ENCODE measurements around the gene CEP104.

Gene CEP104

GRCh38 chr1:3856923-3857790 lies at the start of gene CEP104, which contains the start of gene DFFB:
CEP104 (minus strand) TSS chr1:3857211; CDS start chr1:3852407, 4,804 bp downstream.
DFFB (plus strand) TSS chr1:3857476; CDS start chr1:3857604, 128 bp downstream.
- in situ Hi-C loops (cut with HindIII; ENCODE audit: low sequenced_read_pairs), result no loop called here

- in situ Hi-C loops (cut with HindIII; ENCODE audit: low sequenced_read_pairs), result no loop called here
Measured at GRCh38 chr1:3906672-3907020, 49.6 kb upstream of the CEP104 start.

- in situ Hi-C loops (cut with HindIII; ENCODE audit: low sequenced_read_pairs), result no loop called here
Measured at GRCh38 chr1:3905953-3906671, 49.1 kb upstream of the CEP104 start.

- in situ Hi-C loops (cut with HindIII; ENCODE audit: low sequenced_read_pairs), result no loop called here
Measured at GRCh38 chr1:3905266-3905952, 48.4 kb upstream of the CEP104 start.

- in situ Hi-C loops (cut with HindIII; ENCODE audit: low sequenced_read_pairs), result no loop called here
Measured at GRCh38 chr1:3904843-3905185, 47.8 kb upstream of the CEP104 start.

GRCh38 chr1:3904006-3904842 lies 47.2 kb upstream of the CEP104 start:
- in situ Hi-C loops (cut with HindIII; ENCODE audit: low sequenced_read_pairs), result no loop called here

- in situ Hi-C loops (cut with HindIII; ENCODE audit: low sequenced_read_pairs), result no loop called here
Measured at GRCh38 chr1:3903141-3904005, 46.4 kb upstream of the CEP104 start.

GRCh38 chr1:3902571-3903091 lies 45.6 kb upstream of the CEP104 start:
- in situ Hi-C loops (cut with HindIII; ENCODE audit: low sequenced_read_pairs), result no loop called here

- in situ Hi-C loops (cut with HindIII; ENCODE audit: low sequenced_read_pairs), result no loop called here
Measured at GRCh38 chr1:3902111-3902511, 45.1 kb upstream of the CEP104 start.

- in situ Hi-C loops (cut with HindIII; ENCODE audit: low sequenced_read_pairs), result no loop called here
Measured at GRCh38 chr1:3900969-3901529, 44.0 kb upstream of the CEP104 start.

- in situ Hi-C loops (cut with HindIII; ENCODE audit: low sequenced_read_pairs), result no loop called here
Measured at GRCh38 chr1:3900150-3900968, 43.3 kb upstream of the CEP104 start, which contains the start of gene C1orf174. C1orf174 (minus strand) TSS chr1:3900272; CDS start chr1:3900186, 86 bp downstream.

- in situ Hi-C loops (cut with HindIII; ENCODE audit: low sequenced_read_pairs), result no loop called here
Measured at GRCh38 chr1:3899754-3900149, 42.7 kb upstream of the CEP104 start.

GRCh38 chr1:3898994-3899753 lies 42.2 kb upstream of the CEP104 start:
- in situ Hi-C loops (cut with HindIII; ENCODE audit: low sequenced_read_pairs), result no loop called here

- in situ Hi-C loops (cut with HindIII; ENCODE audit: low sequenced_read_pairs), result no loop called here
Measured at GRCh38 chr1:3898475-3898735, 41.4 kb upstream of the CEP104 start.

GRCh38 chr1:3896396-3897000 lies 39.5 kb upstream of the CEP104 start:
- in situ Hi-C loops (cut with HindIII; ENCODE audit: low sequenced_read_pairs), result no loop called here

GRCh38 chr1:3895951-3896325 lies 38.9 kb upstream of the CEP104 start:
- in situ Hi-C loops (cut with HindIII; ENCODE audit: low sequenced_read_pairs), result no loop called here

GRCh38 chr1:3895279-3895950 lies 38.4 kb upstream of the CEP104 start:
- in situ Hi-C loops (cut with HindIII; ENCODE audit: low sequenced_read_pairs), result no loop called here
